Epithelial cell of esophagus (primary cell): Measurements from ENCODE around the gene SLC41A1.

Experiments used
- DNase-seq: peaks from one replicate; pipeline ENCODE4 v3.0.0; 2010; ENCODE audit warnings: low read depth
- H3K4me3 ChIP-seq: 2 replicates; pipeline ENCODE4 v1.5.1; 2011; ENCODE audit warnings: mild to moderate bottlenecking, low read length, control low read depth
- CTCF ChIP-seq: IDR thresholded peaks from 2 replicates; pipeline ENCODE4 v1.5.1; 2011; ENCODE audit warnings: low read depth, mild to moderate bottlenecking, low read length, control low read depth, inconsistent platforms; ENCODE audit not compliant: insufficient read depth; ENCODE audit errors: missing control alignments

SLC41A1 gene

GRCh38 chr1:205800981-205801703 is 11.9 kb downstream of the SLC41A1 start:
- no peak overlapping the region for H3K4me3 ChIP-seq
- no peak for TF ChIP-seq CTCF
- no peak for DNase-seq

DNA sequence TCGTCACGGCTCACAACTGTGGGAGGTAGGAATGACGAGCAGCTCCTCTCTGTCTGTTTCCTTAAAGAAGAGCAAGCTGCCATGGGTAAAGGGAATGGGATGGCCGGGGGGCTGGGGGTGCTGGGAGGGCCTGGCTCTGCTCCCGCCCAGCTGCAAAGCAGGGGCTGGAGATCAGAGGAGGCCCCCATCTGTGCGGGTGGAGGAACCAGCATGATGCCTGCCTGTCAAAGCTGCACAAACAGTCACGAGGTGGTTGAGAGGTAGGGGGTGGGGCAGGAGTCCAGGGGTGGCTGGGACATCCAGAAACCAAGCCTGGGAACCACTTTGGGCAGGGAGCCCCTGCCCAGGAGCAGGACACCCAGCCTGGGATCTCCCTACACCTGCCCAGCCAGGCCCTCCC is 12.6 kb downstream of the SLC41A1 start:
- no peak for DNase-seq
- TF ChIP-seq CTCF: no peak
- no peak overlapping the region for H3K4me3 ChIP-seq

- TF ChIP-seq CTCF: no peak
- peak; percentile 84 for DNase-seq
- no peak overlapping the region for H3K4me3 ChIP-seq
These were observed 14.4 kb downstream of the SLC41A1 start for GRCh38 chr1:205798577-205798976.

- no peak for DNase-seq
- no peak overlapping the region for H3K4me3 ChIP-seq
- TF ChIP-seq CTCF: no peak
These were observed 15.8 kb downstream of the SLC41A1 start for GRCh38 chr1:205797168-205797567.

DNA sequence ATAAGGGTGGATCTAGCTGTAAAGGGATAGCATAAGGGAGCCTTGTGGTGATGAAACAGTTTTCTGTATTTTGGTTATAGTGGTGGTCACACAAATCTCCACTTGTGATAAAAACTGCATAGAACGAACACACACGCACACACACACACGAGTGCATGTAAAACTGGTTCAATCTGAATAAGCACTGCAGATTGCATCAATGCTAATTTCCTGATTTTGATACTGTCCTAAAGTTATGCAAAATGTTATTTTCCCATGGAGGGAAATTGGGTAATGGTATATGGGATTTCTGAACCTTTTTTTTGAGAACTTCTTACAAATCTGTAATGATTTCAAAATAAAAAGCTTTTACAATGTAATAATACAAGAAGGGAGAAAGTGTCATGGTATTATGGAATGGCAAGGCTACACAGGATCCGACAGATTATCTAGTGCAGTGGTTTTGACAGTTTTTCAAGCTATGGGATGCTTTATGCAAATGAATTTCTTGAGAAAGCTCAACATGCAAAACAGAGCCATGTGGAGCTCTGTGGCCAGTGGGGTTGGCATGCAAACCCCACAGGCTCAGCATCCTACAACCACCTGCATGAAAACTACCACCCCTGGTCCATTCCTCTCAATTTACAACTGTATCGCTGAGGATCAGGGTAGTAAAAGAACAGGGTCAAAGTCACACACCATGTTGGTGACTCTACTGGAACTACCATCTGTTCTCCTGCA is 18.8 kb downstream of the SLC41A1 start:
- H3K4me3 ChIP-seq: no peak overlapping the region
- no peak for TF ChIP-seq CTCF
- DNase-seq: no peak

DNA sequence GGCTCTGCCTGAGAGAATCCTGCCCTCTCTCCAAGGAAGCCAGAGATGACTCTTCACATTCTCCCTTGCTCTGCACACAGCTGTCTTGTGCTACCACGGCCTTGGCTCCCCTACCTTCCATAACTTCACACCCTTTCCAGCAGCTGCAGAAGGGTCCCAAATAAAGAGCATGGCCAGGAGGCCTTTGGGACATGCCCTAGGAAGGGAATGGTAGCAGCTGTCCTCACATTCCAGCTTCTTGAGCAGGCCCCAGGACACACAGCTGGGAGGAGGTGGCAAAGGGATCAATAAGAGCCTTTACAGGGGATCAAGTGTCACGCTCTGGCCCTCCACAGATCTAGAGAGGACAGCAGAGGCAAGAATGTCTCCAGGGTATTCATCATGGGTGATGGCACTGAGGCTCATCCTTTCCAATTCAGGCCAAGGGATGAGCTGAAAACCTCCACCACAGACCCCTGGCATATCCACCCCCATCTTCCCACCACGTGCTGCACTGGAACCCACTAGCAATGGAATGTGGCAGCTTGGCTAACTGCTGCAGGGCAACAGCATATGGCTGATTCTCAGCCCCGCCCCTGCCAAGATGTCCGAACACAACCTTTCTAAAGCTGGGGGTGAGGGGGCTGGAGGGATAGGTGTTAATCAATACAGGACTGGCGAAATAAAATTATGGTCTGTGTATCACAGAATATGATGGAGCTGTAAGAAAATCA is 19.9 kb downstream of the SLC41A1 start:
- no peak for TF ChIP-seq CTCF
- DNase-seq: no peak
- no peak overlapping the region for H3K4me3 ChIP-seq
